ENCODE measurements around the gene ABCC3.

The ABCC3 gene

DNA sequence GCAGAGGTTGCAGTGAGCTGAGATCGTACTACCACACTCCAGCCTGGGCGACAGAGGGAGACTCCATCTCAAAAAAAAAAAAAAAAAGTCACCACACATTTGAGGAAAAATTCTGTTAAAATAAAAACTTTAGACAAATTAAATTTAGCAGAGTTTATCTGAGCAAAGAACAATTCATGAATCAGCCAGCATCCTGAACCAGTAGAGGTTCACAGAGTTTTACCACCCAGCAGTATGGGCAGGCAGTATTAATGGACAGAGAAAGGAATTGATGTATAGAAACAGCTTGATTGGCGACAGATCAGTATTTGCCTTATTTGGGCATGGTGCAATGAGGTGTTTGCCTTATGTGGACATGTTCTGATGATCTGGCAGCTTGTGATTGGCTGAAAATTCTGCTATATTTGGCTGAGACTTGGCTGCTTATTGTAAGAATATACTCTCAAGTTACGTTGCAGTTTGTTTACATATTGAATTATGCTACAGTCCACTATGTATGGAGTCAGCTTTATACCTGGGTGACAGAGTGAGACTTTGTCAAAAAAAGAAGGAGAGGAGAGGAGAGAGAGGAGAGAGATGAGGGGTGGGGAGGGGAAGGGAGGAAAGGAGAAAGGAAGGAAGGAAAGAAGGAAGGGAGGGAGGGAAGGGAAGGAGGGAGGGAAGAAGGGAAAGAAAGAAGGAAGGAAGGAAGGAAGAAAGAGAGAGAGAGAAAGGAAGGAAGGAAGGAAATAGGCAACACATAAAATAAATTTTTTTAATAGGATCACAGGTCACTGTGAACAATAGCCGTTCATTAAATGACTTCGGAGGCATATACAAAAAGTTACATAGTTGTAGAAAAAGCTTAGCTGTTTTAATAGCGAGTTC, 14.6 kb downstream of the ABCC3 start:
- no peak for DNase-seq

DNA sequence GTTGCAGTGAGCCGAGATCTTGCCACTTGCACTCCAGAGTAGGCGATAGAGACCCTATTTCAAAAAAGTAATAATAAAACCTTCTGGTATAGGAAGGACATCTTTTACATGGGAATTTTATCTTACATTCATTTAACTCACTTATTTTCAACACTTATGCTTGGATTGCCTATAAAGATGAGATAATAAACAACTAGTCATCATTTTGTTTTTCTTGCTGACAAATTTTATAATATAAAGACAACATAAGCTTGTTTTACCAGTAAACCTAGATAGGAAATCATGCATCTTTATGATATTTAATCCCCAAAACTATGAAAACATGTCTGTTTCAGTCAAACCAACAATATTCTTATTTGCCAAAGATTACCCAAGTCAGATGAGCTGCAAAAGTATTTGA, 17.0 kb downstream of the ABCC3 start:
- no peak for DNase-seq

DNA sequence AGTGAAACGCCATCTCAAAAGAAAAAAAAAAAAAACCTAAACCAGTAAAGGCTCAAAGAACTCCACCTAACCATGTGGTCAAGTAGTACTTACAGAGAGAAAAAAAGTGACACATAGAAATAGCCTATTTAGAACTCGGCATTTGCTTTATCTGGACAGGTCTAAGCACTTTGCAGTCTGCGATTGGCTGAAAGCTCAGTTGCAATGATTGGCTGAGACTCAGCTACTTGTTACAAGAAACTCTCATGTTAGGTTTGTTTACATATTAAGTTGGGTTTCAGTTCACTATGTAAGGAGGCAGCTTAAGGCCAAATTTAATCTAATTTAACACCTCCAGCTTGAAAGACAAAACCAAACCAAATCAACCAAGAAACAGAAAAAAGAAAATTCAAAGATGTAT, 19.1 kb downstream of the ABCC3 start:
- no peak for DNase-seq

DNA sequence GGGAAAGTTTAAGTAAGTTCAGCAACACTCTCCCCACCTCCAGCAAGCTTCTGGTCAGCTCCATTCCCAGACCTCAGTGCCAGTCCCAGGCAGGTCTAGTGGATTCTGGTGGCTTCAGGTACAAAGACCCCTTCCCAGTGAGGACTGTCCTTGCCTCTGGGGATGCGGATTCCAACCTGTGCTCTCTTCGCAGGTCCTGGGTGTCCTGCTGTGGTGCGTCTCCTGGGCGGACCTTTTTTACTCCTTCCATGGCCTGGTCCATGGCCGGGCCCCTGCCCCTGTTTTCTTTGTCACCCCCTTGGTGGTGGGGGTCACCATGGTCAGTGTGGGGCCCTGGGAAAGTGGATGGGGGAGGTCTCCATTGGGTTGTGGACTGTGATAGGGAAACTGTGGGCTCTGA, 21.8 kb downstream of the ABCC3 start:
- DNase-seq: no peak

DNA sequence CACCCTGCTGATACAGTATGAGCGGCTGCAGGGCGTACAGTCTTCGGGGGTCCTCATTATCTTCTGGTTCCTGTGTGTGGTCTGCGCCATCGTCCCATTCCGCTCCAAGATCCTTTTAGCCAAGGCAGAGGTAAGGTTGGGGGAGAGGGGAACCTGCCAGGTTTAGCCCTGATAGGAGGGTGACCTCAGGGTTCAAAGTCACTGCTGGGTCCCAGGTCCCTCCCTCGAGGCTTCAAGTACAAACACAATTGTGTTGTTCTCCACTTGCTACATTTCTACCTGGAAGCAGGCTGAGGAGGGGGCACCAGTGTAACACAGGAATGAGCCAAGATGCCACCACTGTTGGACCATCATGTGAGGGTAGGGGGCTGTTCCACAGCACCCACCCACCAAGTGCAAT, 22.4 kb downstream of the ABCC3 start:
- DNase-seq: no peak

DNA sequence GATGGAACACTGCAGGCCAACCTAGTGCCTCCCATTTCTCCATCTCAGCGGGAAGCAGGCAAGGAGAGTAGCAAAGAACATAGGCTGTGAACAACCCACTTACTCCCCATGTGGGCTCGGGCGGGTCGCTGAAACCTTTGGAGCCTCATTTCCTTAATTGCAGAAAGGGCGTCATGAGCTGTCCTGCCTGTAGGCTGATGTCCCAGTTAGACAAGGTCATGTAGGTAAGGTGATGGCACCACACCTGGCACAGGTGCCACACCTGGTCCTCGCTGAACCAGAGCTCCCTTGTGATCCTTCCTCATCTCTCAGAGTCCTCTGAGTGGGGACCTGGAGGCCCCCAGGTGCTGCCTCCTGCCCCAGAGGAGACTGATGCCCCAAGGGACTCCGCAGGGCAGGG, 22.9 kb downstream of the ABCC3 start:
- DNase-seq: no peak

DNA sequence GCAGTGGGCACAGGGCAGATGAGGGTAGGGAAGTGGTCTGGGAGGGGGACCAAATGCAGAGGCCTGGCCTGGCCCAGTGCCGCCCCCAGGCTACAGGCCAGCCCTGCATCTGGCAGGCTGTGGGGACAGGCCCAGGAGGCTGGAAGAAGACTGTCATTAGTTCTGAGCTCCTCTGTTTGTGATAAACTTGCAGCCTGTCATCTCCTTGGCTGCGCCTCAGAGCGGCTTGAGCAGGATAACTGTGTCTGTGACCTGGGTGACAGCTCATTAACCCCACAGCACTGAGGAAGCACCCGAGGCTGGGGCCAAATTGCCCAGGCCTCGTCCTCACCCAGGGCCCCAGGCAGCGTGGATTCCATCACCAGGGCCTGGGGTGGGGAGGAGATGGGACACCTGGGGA, 23.9 kb downstream of the ABCC3 start:
- no peak for DNase-seq

DNA sequence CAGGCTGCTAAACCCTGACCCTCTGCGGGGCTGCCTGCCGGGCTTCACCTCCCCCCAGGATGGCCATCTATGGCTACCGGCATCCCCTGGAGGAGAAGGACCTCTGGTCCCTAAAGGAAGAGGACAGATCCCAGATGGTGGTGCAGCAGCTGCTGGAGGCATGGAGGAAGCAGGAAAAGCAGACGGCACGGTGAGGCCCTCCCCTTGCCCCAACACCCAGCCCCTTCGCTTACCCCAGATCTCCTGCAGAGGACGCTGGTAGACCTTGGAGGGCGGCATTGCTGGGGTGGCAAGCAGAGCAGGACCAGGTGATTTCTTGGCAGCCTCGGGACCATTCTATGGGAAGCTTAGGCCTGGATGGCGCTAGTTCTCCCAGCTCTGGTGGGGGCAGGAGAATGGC, 24.5 kb downstream of the ABCC3 start:
- DNase-seq: no peak

DNA sequence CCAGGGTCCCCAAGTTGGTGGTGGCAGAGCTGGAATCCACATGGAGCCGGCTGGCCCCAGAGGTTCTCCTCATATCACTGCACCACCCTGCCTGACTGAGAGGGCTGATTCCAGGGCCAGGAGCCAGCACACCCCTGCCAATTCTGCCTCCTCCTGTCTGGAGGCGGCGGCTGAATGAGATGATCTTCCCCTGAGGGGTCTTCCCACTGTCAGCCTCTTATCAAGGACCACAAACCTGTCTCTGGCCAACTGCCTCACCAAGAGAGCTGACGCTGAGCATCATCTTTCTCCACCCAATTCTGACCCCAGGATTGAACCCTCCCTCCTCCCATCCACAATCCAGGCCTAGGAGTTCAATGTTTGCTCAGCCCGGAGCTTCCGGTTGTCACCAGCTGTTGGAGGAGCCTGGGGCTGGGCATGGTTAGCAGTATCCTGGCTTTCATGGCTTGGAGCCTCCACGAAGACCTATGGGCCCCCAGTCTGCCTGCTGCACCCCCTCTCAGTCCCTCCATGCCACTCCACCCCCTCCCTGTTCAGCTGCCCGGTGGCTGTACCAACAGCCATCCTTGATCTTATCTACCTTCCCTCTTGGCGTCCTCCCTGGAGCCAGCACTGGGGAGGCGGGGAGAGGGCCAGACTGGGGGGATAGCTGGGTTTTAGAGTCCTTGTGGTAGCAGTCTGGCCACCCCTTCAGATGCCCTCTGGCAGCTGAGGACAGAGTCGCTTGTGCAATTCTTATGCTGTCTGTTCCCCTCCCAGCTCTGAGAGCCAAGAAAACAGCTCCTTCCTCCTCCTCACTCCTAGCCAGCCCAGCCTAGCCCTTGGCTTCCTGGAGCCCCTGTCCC, 25.6 kb downstream of the ABCC3 start:
- no peak for DNase-seq

DNA sequence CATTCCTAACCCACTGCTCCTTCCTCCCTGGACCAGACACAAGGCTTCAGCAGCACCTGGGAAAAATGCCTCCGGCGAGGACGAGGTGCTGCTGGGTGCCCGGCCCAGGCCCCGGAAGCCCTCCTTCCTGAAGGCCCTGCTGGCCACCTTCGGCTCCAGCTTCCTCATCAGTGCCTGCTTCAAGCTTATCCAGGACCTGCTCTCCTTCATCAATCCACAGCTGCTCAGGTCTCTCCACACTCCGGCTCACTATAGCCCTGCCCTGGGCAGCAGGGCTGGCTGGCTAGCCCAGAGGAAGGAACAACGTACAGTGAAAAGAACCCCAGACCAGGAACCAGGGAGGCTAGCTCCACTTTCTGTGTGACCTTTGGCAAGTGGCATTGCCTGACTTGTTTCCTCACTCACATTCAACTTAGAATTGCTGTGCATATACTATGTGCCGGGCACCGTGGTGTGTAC, 26.2 kb downstream of the ABCC3 start:
- no peak for DNase-seq

DNA sequence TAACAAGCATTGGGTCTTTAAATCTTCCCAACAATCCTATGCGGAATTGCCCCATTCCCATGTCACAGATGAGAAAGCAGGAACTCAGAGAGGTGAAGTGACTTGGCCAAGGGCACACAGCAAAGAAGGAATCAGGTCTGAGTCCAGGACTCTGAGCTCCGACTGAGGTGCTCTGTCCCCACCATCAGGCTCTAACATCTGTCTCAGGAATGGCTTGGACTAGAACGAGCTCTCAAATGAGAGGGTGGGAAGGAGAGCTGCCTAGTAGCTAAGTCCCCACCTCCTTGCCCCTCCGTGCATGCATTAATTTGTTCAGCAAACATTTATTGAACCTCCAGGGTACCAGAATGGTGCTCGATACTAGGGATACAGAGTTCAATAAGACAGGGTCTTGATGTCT, 26.7 kb downstream of the ABCC3 start:
- DNase-seq: no peak

DNA sequence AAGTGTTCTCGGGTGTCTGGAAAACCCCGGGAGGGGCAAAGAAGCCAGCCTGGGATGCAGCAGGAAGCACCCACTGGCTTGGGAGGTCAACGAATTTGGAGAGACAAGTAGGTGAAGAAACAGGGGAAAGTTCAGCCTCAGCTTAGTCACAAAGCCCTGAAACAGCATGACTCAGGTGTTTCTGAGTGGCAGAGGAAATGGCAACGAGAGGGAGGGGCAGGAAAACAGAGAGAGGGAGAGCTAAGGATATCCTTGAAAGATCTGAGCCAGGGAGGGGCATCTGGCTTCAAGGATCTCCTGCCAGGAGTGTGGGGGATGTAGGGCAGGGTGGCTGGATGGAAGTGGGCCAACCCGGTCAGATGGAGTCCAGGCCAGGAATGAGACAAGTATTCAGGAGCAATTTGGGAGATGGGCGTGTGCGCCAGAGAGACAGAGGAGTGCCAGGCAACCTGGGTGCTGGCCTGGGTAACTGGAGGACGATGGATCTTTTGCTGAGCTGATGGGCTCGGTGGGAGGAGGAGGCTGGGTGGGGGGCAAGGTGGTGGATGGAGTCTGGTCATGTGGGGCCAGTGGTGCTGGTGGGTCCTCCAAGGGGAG, 27.2 kb downstream of the ABCC3 start:
- no peak for DNase-seq

DNA sequence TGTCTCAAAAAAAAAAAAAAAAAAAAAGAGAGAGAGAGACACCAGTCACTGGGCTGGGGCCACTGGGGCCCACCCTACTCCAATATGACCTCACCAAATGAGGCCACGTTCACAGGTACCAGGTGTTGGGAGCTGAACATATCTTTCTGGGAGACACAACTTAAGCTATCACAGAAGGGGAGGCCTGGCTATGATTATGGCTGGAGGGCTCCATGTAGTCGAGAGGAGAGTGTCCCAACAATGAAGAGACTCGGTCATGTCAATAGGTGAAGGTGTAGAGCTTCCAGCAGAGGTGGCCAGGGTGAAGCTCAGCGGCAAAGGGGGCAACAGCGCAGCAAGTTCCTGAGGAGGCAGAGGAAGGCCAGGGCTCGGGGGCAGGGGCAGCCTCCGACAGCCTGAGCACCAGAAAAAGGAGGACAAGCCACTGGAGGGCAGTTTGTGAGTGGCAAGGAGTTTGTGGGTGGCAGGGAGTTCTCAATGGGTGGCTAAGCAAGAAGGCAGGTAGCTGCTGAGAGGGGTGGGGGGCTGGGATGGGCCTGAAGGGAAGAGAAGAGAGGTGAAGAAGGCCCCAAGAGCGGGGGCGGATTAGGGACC, 28.0 kb downstream of the ABCC3 start:
- DNase-seq: no peak

DNA sequence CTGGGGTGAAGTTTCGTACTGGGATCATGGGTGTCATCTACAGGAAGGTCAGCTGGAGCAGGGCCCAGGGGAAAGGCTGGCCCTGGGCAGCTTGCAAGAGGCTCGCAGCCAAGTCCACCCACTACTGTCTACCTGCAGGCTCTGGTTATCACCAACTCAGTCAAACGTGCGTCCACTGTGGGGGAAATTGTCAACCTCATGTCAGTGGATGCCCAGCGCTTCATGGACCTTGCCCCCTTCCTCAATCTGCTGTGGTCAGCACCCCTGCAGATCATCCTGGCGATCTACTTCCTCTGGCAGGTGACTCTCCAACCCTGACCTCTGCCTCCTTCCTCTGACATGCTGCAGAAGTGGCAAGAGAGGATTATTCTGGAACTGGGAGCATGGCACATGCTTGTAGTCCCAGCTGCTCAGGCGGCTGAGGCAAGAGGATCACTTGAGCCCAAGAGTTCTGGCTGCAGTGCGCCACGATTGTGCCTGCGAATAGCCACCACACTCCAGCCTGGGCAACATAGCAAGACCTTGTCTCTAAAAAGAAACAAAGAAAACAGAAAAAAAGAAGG, 29.2 kb downstream of the ABCC3 start:
- DNase-seq: no peak

DNA sequence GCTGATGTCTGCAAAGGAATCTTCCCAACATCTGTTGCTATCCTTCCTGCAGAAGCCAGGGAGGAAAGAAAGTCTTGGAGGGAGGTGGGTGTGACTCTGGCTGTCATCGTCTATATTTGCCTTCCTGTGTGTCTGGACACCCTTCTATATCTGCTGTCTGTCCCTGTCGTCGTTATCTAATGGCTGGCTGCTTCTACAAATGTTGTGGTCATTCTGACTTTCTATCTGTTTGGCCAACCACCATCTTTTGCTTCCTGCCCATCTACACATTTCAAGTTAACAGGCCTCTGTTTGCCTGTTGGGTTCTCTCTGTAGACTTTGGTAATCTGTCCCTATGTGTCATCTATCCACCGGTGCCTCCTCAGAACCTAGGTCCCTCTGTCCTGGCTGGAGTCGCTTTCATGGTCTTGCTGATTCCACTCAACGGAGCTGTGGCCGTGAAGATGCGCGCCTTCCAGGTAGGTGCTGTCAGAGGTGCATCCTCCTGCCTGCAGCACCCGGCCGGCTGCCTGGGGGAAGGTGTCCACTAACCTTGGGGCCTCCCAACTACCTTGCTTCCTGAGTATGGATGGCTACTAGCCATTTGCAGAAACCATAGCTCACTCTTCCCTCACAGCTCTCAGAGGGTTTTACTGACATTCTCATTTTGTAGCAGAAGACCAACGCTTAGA, 30.2 kb downstream of the ABCC3 start:
- DNase-seq: no peak

DNA sequence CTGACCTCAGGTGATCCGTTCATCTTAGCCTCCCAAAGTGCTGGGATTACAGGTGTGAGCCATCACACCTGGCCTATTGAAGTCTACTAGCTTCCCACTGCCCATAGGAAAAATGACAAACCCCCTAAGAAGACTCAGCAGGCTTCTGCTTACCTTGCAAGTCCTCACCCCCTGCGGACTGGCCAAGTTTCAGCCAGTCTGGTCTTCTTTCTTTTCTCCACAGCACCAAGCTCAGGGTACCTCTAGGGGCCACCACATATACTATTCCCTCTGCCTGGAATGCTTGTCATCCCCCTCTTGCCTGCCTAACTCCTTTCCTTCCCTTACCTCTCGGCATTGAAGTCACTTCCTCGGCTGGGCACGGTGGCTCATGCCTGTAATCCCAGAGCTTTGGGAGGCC, 31.2 kb downstream of the ABCC3 start:
- no peak for DNase-seq

DNA sequence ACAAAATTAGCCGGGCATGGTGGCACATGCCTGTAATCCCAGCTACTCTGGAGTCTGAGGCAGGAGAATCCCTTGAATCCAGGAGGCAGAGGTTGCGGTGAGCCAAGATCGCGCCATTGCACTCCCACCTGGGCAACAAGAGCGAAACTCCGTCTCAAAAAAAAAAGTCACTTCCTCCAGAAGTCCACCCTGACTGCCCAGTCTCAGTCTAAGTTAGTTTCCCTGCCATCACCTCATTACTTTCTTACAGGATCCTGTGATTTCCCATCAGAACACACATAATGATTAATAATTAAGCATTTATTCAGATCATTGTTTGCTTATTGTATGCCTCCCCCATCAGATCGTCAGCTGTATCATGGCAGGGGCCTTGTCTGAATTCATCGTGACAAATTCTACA, 31.6 kb downstream of the ABCC3 start:
- DNase-seq: no peak

DNA sequence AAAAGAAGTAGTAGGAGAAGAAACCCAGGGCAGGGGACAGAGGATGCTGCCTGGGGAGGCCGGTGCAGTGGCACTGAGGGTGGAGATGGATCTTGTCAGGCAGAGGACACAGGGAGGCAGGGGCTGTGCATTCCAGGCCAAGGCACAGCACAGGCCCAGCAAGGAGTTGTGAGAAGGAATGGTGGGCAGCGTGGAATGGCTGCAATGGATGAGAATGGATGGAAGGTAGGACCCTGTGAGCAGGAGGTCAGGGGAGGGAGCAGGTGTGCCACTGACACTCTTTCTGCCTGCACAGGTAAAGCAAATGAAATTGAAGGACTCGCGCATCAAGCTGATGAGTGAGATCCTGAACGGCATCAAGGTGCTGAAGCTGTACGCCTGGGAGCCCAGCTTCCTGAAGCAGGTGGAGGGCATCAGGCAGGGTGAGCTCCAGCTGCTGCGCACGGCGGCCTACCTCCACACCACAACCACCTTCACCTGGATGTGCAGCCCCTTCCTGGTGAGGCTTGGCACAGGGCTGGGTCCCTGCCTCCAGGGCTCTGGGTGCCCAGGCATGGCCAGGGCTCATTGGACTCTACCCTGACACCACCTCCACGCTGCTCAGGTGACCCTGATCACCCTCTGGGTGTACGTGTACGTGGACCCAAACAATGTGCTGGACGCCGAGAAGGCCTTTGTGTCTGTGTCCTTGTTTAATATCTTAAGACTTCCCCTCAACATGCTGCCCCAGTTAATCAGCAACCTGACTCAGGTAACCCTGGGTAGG, 32.8 kb downstream of the ABCC3 start:
- DNase-seq: no peak

DNA sequence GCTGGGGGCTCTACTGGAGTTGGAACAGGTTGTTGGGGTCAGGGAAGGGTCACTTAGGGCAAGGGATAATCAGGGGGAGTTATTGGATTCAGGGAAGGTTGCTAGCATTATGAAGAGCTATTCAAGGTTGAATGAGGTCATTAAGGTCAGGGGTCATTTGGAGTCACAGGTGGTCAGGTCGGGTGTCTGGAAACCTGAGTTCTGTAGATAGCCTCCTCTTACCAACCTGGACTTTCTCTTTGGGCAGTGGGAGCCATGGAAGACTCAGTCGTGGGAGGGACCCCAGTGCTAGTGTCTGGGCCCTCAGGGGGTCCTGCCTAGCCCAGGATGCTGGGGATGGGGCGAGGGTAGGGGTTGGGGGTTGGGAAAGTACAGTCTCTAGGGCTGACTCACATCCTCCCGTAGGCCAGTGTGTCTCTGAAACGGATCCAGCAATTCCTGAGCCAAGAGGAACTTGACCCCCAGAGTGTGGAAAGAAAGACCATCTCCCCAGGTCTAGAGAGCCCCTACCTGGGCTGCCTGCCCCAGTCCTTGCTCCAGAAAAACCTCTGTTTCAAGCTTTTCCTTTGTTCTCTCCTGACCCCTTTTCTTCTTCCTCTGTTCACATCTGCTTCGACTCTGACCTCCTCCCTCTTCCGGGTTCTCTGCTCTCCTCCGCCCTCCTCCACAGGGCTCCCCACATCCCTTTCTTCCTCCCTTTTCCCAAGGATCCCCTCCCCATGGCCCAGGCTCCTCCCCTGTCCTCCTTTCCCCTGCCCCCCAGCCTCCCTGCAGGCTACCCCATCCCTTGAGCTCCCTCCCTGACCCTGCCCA, 33.5 kb downstream of the ABCC3 start:
- DNase-seq: no peak

DNA sequence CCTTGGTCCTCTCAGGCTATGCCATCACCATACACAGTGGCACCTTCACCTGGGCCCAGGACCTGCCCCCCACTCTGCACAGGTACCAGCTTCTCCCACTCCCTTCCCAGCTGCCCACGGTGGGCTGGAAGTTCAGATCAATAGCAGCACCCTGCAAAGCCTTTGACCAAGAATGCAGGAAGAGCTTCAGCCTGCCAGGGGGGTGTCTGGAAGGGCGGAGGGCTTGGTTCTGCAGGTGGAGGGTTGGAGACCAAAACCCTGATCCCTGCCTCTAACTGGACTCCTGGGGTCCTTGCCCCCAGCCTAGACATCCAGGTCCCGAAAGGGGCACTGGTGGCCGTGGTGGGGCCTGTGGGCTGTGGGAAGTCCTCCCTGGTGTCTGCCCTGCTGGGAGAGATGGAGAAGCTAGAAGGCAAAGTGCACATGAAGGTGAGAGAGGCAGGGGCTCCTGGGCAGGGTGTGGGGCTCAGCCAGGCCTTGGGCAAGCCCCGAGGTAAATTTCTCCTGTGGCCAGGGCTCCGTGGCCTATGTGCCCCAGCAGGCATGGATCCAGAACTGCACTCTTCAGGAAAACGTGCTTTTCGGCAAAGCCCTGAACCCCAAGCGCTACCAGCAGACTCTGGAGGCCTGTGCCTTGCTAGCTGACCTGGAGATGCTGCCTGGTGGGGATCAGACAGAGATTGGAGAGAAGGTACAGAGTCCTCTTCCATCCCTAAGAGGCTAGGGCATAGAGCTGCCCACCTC, 34.3 kb downstream of the ABCC3 start:
- no peak for DNase-seq
